Sigmoid colon (tissue), 7 donors: ENCODE measurements around the gene NDUFB8. TPM values are rescaled to one million over a fixed set of nuclear protein-coding genes. Genes with fewer than 3 reads are reported as not detected.

ENCODE experiments used
- DNase-seq: peaks from one replicate; pipeline ENCODE4 v3.0.0-alpha.2; 2019
- H3K27ac ChIP-seq, 4 donors: fragments of 200-600 bp; sonication (generic); one replicate each; pipeline ENCODE4 v1.5.1; 2016 to 2019; ENCODE audit warnings: mild to moderate bottlenecking in 1 of 4
- H3K27me3 ChIP-seq, 3 donors: fragments of 200-600 bp; sonication (generic); one replicate each; pipeline ENCODE4 v1.5.1; 2019; ENCODE audit warnings: mild to moderate bottlenecking in 1 of 3
- H3K36me3 ChIP-seq, 4 donors: fragments of 200-600 bp; sonication (generic); one replicate each; pipeline ENCODE4 v1.5.1; 2016 to 2019
- H3K4me1 ChIP-seq, 4 donors: fragments of 200-600 bp; sonication (generic); one replicate each; pipeline ENCODE4 v1.5.1; 2017 to 2019
- H3K4me3 ChIP-seq, 4 donors: fragments of 200-600 bp; sonication (generic); one replicate each; pipeline ENCODE4 v1.5.1; 2017 to 2019; ENCODE audit warnings: mild to moderate bottlenecking in 2 of 4, moderate library complexity in 1 of 4
- H3K9me3 ChIP-seq, 4 donors: fragments of 200-600 bp in 3 of 4; sonication (generic) in 3 of 4; one replicate each; pipeline versions ENCODE4 v1.5.1 to v1.6.1; 2013 to 2019
- CTCF ChIP-seq, 4 experiments: fragments of 450-650 bp in 3 of 4; fragments of 200-600 bp in 1 of 4; IDR thresholded peaks; one replicate each; pipeline ENCODE4 v1.5.1; 2016 to 2019; ENCODE audit warnings: antibody characterized with exemption in 4 of 4, mild to moderate bottlenecking in 3 of 4, moderate library complexity in 2 of 4
- EP300 ChIP-seq, 4 donors: sonication (generic); formaldehyde crosslinking; IDR thresholded peaks; one replicate each; pipeline ENCODE4 v1.6.1; 2017; ENCODE audit warnings: antibody characterized with exemption in 4 of 4
- POLR2A ChIP-seq, 2 donors: fragments of 450-650 bp; IDR thresholded peaks; one replicate each; pipeline ENCODE4 v1.6.1; 2016; ENCODE audit warnings: antibody characterized with exemption in 2 of 2, mild to moderate bottlenecking in 2 of 2, moderate library complexity in 2 of 2
- POLR2AphosphoS5 ChIP-seq, 4 donors: sonication (generic); formaldehyde crosslinking; IDR thresholded peaks; one replicate each; pipeline ENCODE4 v1.6.1; 2017; ENCODE audit warnings: antibody characterized with exemption in 4 of 4
- WGBS, 2 donors: extraction: QIAGEN DNeasy Blood & Tissue Kit; methylation state at CpG; one replicate each; pipeline ENCODE4 v1.1.7; 2013; 5-methylcytosine and 5-hydroxymethylcytosine counted together
- intact Hi-C: fragments of 100-400 bp; cut with DNase I; formaldehyde crosslinking; loops from one replicate; pipeline ENCODE4 v1.15.1; 2023
- polyA plus RNA-seq, 3 donors: library from polyadenylated mRNA; stranded (reverse); fragments of 200-250 nt; gene quantifications; one replicate each; pipeline ENCODE4 v1.2.3, GENCODE V29; 2013
- total RNA-seq, 4 donors: library from RNA; depleted of rRNA; stranded (reverse); fragments of >200 nt; gene quantifications; one replicate each; pipeline ENCODE4 v1.1.0, GENCODE V29; 2016
- donor health status: healthy with polysubstance abuse.
- donor health status: Bipolar disorder and iron deficiency.
- donor health status: healthy.

NDUFB8 gene
- total and polyA plus RNA-seq, 7 donors, result 232 to 449 (median 359) TPM

GRCh38 chr10:100482834-100483185, 46.9 kb downstream of the NDUFB8 start:
- Histone ChIP-seq H3K27me3 (peaks cover 6 to 40% (median 13%) of the 10 kb centered on the region in 3 donors), H3K27ac (no peak overlapping the region), H3K4me1 (peaks cover 0 to 16% (median 15%) of the 10 kb centered on the region in 4 donors), H3K4me3 (peak overlapping the region in 3 of 4 donors; percentile 40 to 51 (median 50)), H3K9me3 (no peaks in the 10 kb centered on the region), H3K36me3 (peaks cover 0 to 19% (median 11%) of the 10 kb centered on the region in 4 donors)
- intact Hi-C loops, result no loop called here
- DNase-seq, result no peak
- TF ChIP-seq CTCF (IDR thresholded peaks at IDR 0.05) (peak in 1 of 4 experiments; percentile 2), EP300 (IDR thresholded peaks at IDR 0.05) (no peak), POLR2AphosphoS5 (IDR thresholded peaks at IDR 0.05) (no peak), POLR2A (IDR thresholded peaks at IDR 0.05) (no peak)
- 24 to 33% methylated on average over 5 of the region's 5 CpGs for WGBS, 2 donors

GRCh38 chr10:100482181-100482833, 47.4 kb downstream of the NDUFB8 start:
- WGBS, 2 donors, result 1% methylated on average over 59 of the region's 59 CpGs
- H3K9me3 ChIP-seq, result no peaks in the 10 kb centered on the region
- H3K4me1 ChIP-seq, result peaks cover 0 to 16% (median 15%) of the 10 kb centered on the region in 4 donors
- DNase-seq, result peak; percentile 80
- no peak for TF ChIP-seq POLR2A (IDR thresholded peaks at IDR 0.05)
- TF ChIP-seq EP300 (IDR thresholded peaks at IDR 0.05), result no peak
- no peak for TF ChIP-seq POLR2AphosphoS5 (IDR thresholded peaks at IDR 0.05)
- peak in 2 of 4 experiments; percentile 43 to 72 for TF ChIP-seq CTCF (IDR thresholded peaks at IDR 0.05)
- H3K4me3 ChIP-seq, result peak overlapping the region; percentile 17 to 51 (median 45)
- no peak overlapping the region for H3K27ac ChIP-seq
- H3K36me3 ChIP-seq, result peaks cover 0 to 14% (median 6%) of the 10 kb centered on the region in 4 donors
- H3K27me3 ChIP-seq, result peaks cover 6 to 44% (median 13%) of the 10 kb centered on the region in 3 donors
- intact Hi-C loops, result no loop called here

- no peak overlapping the region for H3K27ac ChIP-seq
- WGBS, 2 donors, result 3% methylated on average over 19 of the region's 19 CpGs
- no peaks in the 10 kb centered on the region for H3K9me3 ChIP-seq
- peaks cover 0 to 6% (median under 1%) of the 10 kb centered on the region in 4 donors for H3K36me3 ChIP-seq
- peak; percentile 87 for DNase-seq
- TF ChIP-seq CTCF (IDR thresholded peaks at IDR 0.05) (no peak), POLR2AphosphoS5 (IDR thresholded peaks at IDR 0.05) (no peak), EP300 (IDR thresholded peaks at IDR 0.05) (no peak)
- intact Hi-C loops, result no loop called here
- H3K27me3 ChIP-seq, result peaks cover 6 to 44% (median 13%) of the 10 kb centered on the region in 3 donors
- peaks cover 0 to 16% (median 15%) of the 10 kb centered on the region in 4 donors for H3K4me1 ChIP-seq
- H3K4me3 ChIP-seq, result peak overlapping the region in 3 of 4 donors; percentile 40 to 51 (median 50)
Observed at GRCh38 chr10:100481462-100482081, 48.1 kb downstream of the NDUFB8 start.

- no peak for TF ChIP-seq EP300 (IDR thresholded peaks at IDR 0.05)
- TF ChIP-seq POLR2AphosphoS5 (IDR thresholded peaks at IDR 0.05), result no peak
- TF ChIP-seq POLR2A (IDR thresholded peaks at IDR 0.05), result no peak
- TF ChIP-seq CTCF (IDR thresholded peaks at IDR 0.05), result no peak
- Histone ChIP-seq H3K4me1 (peaks cover 0 to 16% (median 15%) of the 10 kb centered on the region in 4 donors), H3K36me3 (no peaks in the 10 kb centered on the region), H3K9me3 (no peaks in the 10 kb centered on the region), H3K27me3 (peaks cover 6 to 44% (median 13%) of the 10 kb centered on the region in 3 donors), H3K4me3 (no peak overlapping the region), H3K27ac (no peak overlapping the region)
- intact Hi-C loops, result no loop called here
- 81 to 85% methylated on average over 2 of the region's 2 CpGs for WGBS, 2 donors
- DNase-seq, result no peak
Observed at GRCh38 chr10:100480002-100480401, 49.7 kb downstream of the NDUFB8 start.
